ENCODE data around the gene SLC36A3.

GRCh38 chr5:151248651-151249050, 54.9 kb downstream of the SLC36A3 start:
- no peak for TF ChIP-seq CTCF (conservative IDR thresholded peaks at IDR 0.05)
- no peak for TF ChIP-seq ZFX (IDR thresholded peaks at IDR 0.05)
